GM23338 (cell line): Measurements from ENCODE around the gene SLC35D3. TPM values are rescaled to one million over a fixed set of nuclear protein-coding genes. Genes with fewer than 3 reads are reported as not detected.

ENCODE experiments used
- ATAC-seq: fragments of 200-7000 bp; cut with Tn5 transposase; 3 replicates; pipeline ENCODE4 v1.9.1; 2020
- DNase-seq: peaks from one replicate; pipeline ENCODE4 v3.0.0-alpha.2; 2015; ENCODE audit warnings: low spot score
- H2AFZ ChIP-seq: fragments of 200-600 bp; sonication (generic); 2 replicates; pipeline ENCODE4 v1.8.0; 2016; ENCODE audit warnings: antibody characterized with exemption, mild to moderate bottlenecking, moderate library complexity
- H3F3A ChIP-seq: fragments of 200-600 bp; sonication (generic); replicated peaks from 2 replicates; pipeline ENCODE4 v1.8.0; 2017; ENCODE audit warnings: antibody characterized with exemption, mixed run types, low read depth
- H3K27ac ChIP-seq: fragments of 200-600 bp; sonication (generic); 2 replicates; pipeline ENCODE4 v1.6.1; 2016; ENCODE audit warnings: low read depth
- H3K27me3 ChIP-seq: fragments of 200-600 bp; sonication (generic); 2 replicates; pipeline ENCODE4 v1.8.0; 2016; ENCODE audit warnings: mild to moderate bottlenecking, mixed run types, moderate library complexity; ENCODE audit not compliant: insufficient read depth
- H3K36me3 ChIP-seq: fragments of 200-600 bp; sonication (generic); 2 replicates; pipeline ENCODE4 v1.8.0; 2016; ENCODE audit warnings: mild to moderate bottlenecking; ENCODE audit not compliant: insufficient read depth
- H3K4me1 ChIP-seq: fragments of 200-600 bp; sonication (generic); 2 replicates; pipeline ENCODE4 v1.8.0; 2016; ENCODE audit warnings: mild to moderate bottlenecking, moderate library complexity; ENCODE audit not compliant: insufficient read depth
- H3K4me2 ChIP-seq: fragments of 200-600 bp; sonication (generic); 2 replicates; pipeline ENCODE4 v1.7.1; 2017; ENCODE audit warnings: mixed run types
- H3K4me3 ChIP-seq: fragments of 200-600 bp; sonication (generic); 2 replicates; pipeline ENCODE4 v1.6.1; 2016; ENCODE audit warnings: mixed run types
- H3K79me2 ChIP-seq: fragments of 200-600 bp; sonication (generic); replicated peaks from 2 replicates; pipeline ENCODE4 v1.8.0; 2017; ENCODE audit warnings: mild to moderate bottlenecking; ENCODE audit not compliant: insufficient read depth
- H3K9me2 ChIP-seq: fragments of 200-600 bp; sonication (generic); 2 replicates; pipeline ENCODE4 v1.8.0; 2017; ENCODE audit not compliant: insufficient read depth
- H4K20me1 ChIP-seq: fragments of 200-600 bp; sonication (generic); replicated peaks from 2 replicates; pipeline ENCODE4 v1.8.0; 2017; ENCODE audit warnings: mild to moderate bottlenecking; ENCODE audit not compliant: insufficient read depth
- H3K27ac Mint-ChIP-seq: 2 replicates; pipeline ENCODE4 v1.8.0; 2020; ENCODE audit warnings: inconsistent platforms, mild to moderate bottlenecking, moderate library complexity, mixed read lengths
- H3K27me3 Mint-ChIP-seq: 3 replicates; pipeline ENCODE4 v1.8.0; 2022; ENCODE audit warnings: low read depth, mild to moderate bottlenecking, moderate library complexity, mixed read lengths, inconsistent platforms; ENCODE audit not compliant: insufficient read depth, poor library complexity
- H3K36me3 Mint-ChIP-seq: 3 replicates; pipeline ENCODE4 v1.8.0; 2021; ENCODE audit warnings: low read depth, mild to moderate bottlenecking, inconsistent platforms, moderate library complexity, mixed read lengths
- H3K4me1 Mint-ChIP-seq: 3 replicates; pipeline ENCODE4 v1.8.0; 2020; ENCODE audit warnings: mild to moderate bottlenecking, inconsistent platforms, mixed read lengths
- H3K4me3 Mint-ChIP-seq: 3 replicates; pipeline ENCODE4 v1.8.0; 2021; ENCODE audit warnings: moderate library complexity, mild to moderate bottlenecking, inconsistent platforms, mixed read lengths
- H3K9me3 Mint-ChIP-seq: 3 replicates; pipeline ENCODE4 v1.8.0; 2020; ENCODE audit warnings: moderate library complexity, mild to moderate bottlenecking, inconsistent platforms, mixed read lengths
- CREB1 ChIP-seq: fragments of 250-450 bp; sonication (Bioruptor Pico); IDR thresholded peaks from 2 replicates; pipeline ENCODE4 v1.5.0; 2020; ENCODE audit warnings: low read depth, mild to moderate bottlenecking, moderate library complexity
- EZH2 ChIP-seq: fragments of 200-600 bp; sonication (generic); IDR thresholded peaks from one replicate; pipeline ENCODE4 v1.8.0; 2017; ENCODE audit warnings: antibody characterized with exemption, mild to moderate bottlenecking, low read depth; ENCODE audit not compliant: unreplicated experiment
- EZH2phosphoT487 ChIP-seq: fragments of 200-600 bp; sonication (generic); IDR thresholded peaks from one replicate; pipeline ENCODE4 v1.8.1; 2018; ENCODE audit warnings: antibody characterized with exemption; ENCODE audit not compliant: unreplicated experiment
- JUNB ChIP-seq: IDR thresholded peaks from one replicate; pipeline ENCODE4 v1.6.1; 2016; ENCODE audit warnings: antibody characterized with exemption; ENCODE audit not compliant: unreplicated experiment
- POLR2AphosphoS5 ChIP-seq: IDR thresholded peaks from 2 replicates; pipeline ENCODE4 v1.6.1; 2016; ENCODE audit warnings: antibody characterized with exemption, low read depth
- REST ChIP-seq: IDR thresholded peaks from one replicate; pipeline ENCODE4 v1.6.1; 2018; ENCODE audit warnings: antibody characterized with exemption; ENCODE audit not compliant: unreplicated experiment
- STAT1 ChIP-seq: IDR thresholded peaks from one replicate; pipeline ENCODE4 v1.6.1; 2016; ENCODE audit warnings: antibody characterized with exemption; ENCODE audit not compliant: unreplicated experiment
- ZNF114 ChIP-seq: fragments of 250-450 bp; sonication (Bioruptor Pico); IDR thresholded peaks from 2 replicates; pipeline ENCODE4 v1.5.0; 2020; ENCODE audit warnings: mild to moderate bottlenecking, moderate library complexity
- ZNF331 ChIP-seq: fragments of 250-450 bp; sonication (Bioruptor Pico); IDR thresholded peaks from 2 replicates; pipeline ENCODE4 v1.5.0; 2020; ENCODE audit warnings: low read depth, mild to moderate bottlenecking, moderate library complexity
- ZNF462 ChIP-seq: fragments of 250-450 bp; sonication (Bioruptor Pico); IDR thresholded peaks from 2 replicates; pipeline ENCODE4 v1.5.0; 2020; ENCODE audit warnings: mild to moderate bottlenecking, moderate library complexity
- polyA plus RNA-seq: library from polyadenylated mRNA; unstranded; fragments of >200 nt; fragmentation: Nextera tagmentation; extraction: Ambion mirVana; gene quantifications from 2 replicates; pipeline ENCODE4 v1.2.1, GENCODE V29; 2016
- total RNA-seq: library from RNA; depleted of rRNA; stranded (reverse); fragments of >200 nt; shearing (Covaris generic); gene quantifications from 2 replicates; pipeline ENCODE4 v1.2.3, GENCODE V29; 2014

Gene SLC35D3
- total and polyA plus RNA-seq, 2 experiments from 2014 or later, result 0.59 to 1.6 TPM

GRCh38 chr6:136886091-136886490 lies 36.0 kb upstream of the SLC35D3 start:
- Mint-ChIP-seq H3K36me3 (no peaks in the 10 kb centered on the region), H3K27me3 (no peaks in the 10 kb centered on the region), H3K4me1 (peaks cover 10% of the 10 kb centered on the region; the same call in 2 of the 3 replicates), H3K27ac (no peak overlapping the region), H3K4me3 (no peak overlapping the region), H3K9me3 (no peaks in the 10 kb centered on the region)
- H3K79me2 ChIP-seq, result no peaks in the 10 kb centered on the region
- no peak overlapping the region for H2AFZ ChIP-seq
- H3F3A ChIP-seq, result no peaks in the 10 kb centered on the region
- H3K4me1 ChIP-seq, result peaks cover 3% of the 10 kb centered on the region; the same call in 1 of the 2 replicates
- H3K4me3 ChIP-seq, result no peak overlapping the region
- TF ChIP-seq ZNF462 (CRISPR knock-in tag), result no peak
- no peak for TF ChIP-seq ZNF114 (CRISPR knock-in tag)
- no peak for TF ChIP-seq JUNB
- no peak for TF ChIP-seq ZNF331 (CRISPR knock-in tag)
- TF ChIP-seq REST, result no peak
- no peak for TF ChIP-seq STAT1
- no peak for TF ChIP-seq EZH2
- TF ChIP-seq POLR2AphosphoS5, result no peak
- no peak for TF ChIP-seq CREB1 (CRISPR knock-in tag)
- no peak for TF ChIP-seq EZH2phosphoT487
- no peak overlapping the region for H3K4me2 ChIP-seq
- no peak for ATAC-seq
- H3K9me2 ChIP-seq, result no peaks in the 10 kb centered on the region
- no peaks in the 10 kb centered on the region for H3K27me3 ChIP-seq
- H3K27ac ChIP-seq, result no peak overlapping the region
- H3K36me3 ChIP-seq, result no peaks in the 10 kb centered on the region
- DNase-seq, result no peak
- H4K20me1 ChIP-seq, result no peaks in the 10 kb centered on the region
